B cell (primary cell): ENCODE measurements around the gene LRRC32. TPM values are rescaled to one million over a fixed set of nuclear protein-coding genes. Genes with fewer than 3 reads are reported as not detected.

Experiments
- ATAC-seq: fragments of 200-7000 bp; cut with Tn5 transposase; one replicate; pipeline ENCODE4 v1.10.0; 2021; ENCODE audit warnings: low read depth, mild to moderate bottlenecking, moderate number of reproducible peaks, moderate library complexity
- CTCF ChIA-PET: fragments of 350-600 bp; sonication (Branson Sonifier 250); formaldehyde crosslinking; loops from one replicate; lab custom pipeline; 2021; ENCODE audit warnings: antibody characterized with exemption, inconsistent platforms; lab: Charles Lee
- POLR2A ChIA-PET: fragments of 350-600 bp; sonication (Branson Sonifier 250); formaldehyde crosslinking; loops from one replicate; lab custom pipeline; 2021; ENCODE audit warnings: antibody characterized with exemption; lab: Charles Lee
- DNase-seq: peaks from one replicate; pipeline ENCODE4 v3.0.0; 2013
- H2AFZ ChIP-seq: 2 replicates; pipeline ENCODE4 v1.6.1; 2012; ENCODE audit warnings: mild to moderate bottlenecking, low read depth, low read length; ENCODE audit not compliant: insufficient read depth, poor library complexity, severe bottlenecking
- H3K27ac ChIP-seq, 2 donors: 1 replicate in 1 of 2; 2 replicates in 1 of 2; pipeline ENCODE4 v1.5.1; 2012 to 2013; ENCODE audit warnings: low read length in 2 of 2, mild to moderate bottlenecking in 2 of 2, moderate library complexity in 1 of 2
- H3K27me3 ChIP-seq, 4 experiments: fragments of 200-600 bp in 1 of 4; sonication (generic) in 1 of 4; replicated peaks in 1 of 4; 1 replicate in 2 of 4; 2 replicates in 2 of 4; pipeline versions ENCODE4 v1.6.1 to v1.7.0; 2013 to 2016; ENCODE audit warnings: low read length in 3 of 4, mild to moderate bottlenecking in 2 of 4, mixed read lengths in 1 of 4, moderate library complexity in 1 of 4; ENCODE audit not compliant: insufficient read depth in 4 of 4, control insufficient read depth in 3 of 4; ENCODE audit errors: control extremely low read depth in 1 of 4
- H3K36me3 ChIP-seq, 2 experiments: replicated peaks in 1 of 2; 1 replicate in 1 of 2; 2 replicates in 1 of 2; pipeline versions ENCODE4 v1.6.1 to v1.7.1; 2013; ENCODE audit warnings: low read length in 1 of 2; ENCODE audit not compliant: insufficient read depth in 2 of 2, control insufficient read depth in 1 of 2; ENCODE audit errors: control extremely low read depth in 1 of 2, extremely low read depth in 1 of 2
- H3K4me1 ChIP-seq, 2 donors: fragments of 200-600 bp in 1 of 2; sonication (generic) in 1 of 2; 1 replicate in 1 of 2; 2 replicates in 1 of 2; pipeline versions ENCODE4 v1.5.1 to v1.6.1; 2013 to 2017; ENCODE audit warnings: low read length in 2 of 2; ENCODE audit not compliant: control insufficient read depth in 2 of 2, insufficient read depth in 2 of 2
- H3K4me2 ChIP-seq: replicated peaks from 2 replicates; pipeline ENCODE3; 2012; ENCODE audit warnings: mild to moderate bottlenecking, low read depth, low read length; ENCODE audit not compliant: poor library complexity, severe bottlenecking
- H3K4me3 ChIP-seq, 5 experiments: fragments of 200-600 bp in 1 of 5; sonication (generic) in 1 of 5; 1 replicate in 3 of 5; 2 replicates in 2 of 5; pipeline versions ENCODE4 v1.5.1 to v1.7.0; 2011 to 2016; ENCODE audit warnings: low read length in 4 of 5, mild to moderate bottlenecking in 4 of 5, low read depth in 2 of 5, control low read depth in 1 of 5, moderate library complexity in 1 of 5; ENCODE audit not compliant: insufficient read depth in 1 of 5; ENCODE audit errors: control extremely low read depth in 1 of 5, extremely low read depth in 1 of 5
- H3K79me2 ChIP-seq: fragments of 200-600 bp; sonication (generic); one replicate; pipeline ENCODE4 v1.6.0; 2016; ENCODE audit warnings: low read length; ENCODE audit not compliant: control insufficient read depth, insufficient read depth
- H3K9ac ChIP-seq: fragments of 200-600 bp; sonication (generic); 2 replicates; pipeline ENCODE4 v1.6.1; 2017; ENCODE audit warnings: mild to moderate bottlenecking, low read length, moderate library complexity
- H3K9me3 ChIP-seq, 3 donors: one replicate each; pipeline versions ENCODE4 v1.6.1 to v1.7.1; 2013; ENCODE audit warnings: low read length in 2 of 3; ENCODE audit not compliant: control insufficient read depth in 2 of 3, insufficient read depth in 1 of 3; ENCODE audit errors: control extremely low read depth in 1 of 3
- H4K20me1 ChIP-seq: 2 replicates; pipeline ENCODE4 v1.6.0; 2012; ENCODE audit warnings: mild to moderate bottlenecking, low read length; ENCODE audit not compliant: insufficient read depth, control insufficient read depth, poor library complexity, severe bottlenecking
- H3K27ac Mint-ChIP-seq: one replicate; pipeline ENCODE4 v1.8.0; 2021; ENCODE audit warnings: mixed read lengths
- H3K27me3 Mint-ChIP-seq: one replicate; pipeline ENCODE4 v1.8.0; 2021; ENCODE audit warnings: mixed read lengths
- H3K4me1 Mint-ChIP-seq: one replicate; pipeline ENCODE4 v1.8.0; 2021; ENCODE audit warnings: mixed read lengths
- H3K4me3 Mint-ChIP-seq: one replicate; pipeline ENCODE4 v1.8.0; 2021; ENCODE audit warnings: mixed read lengths
- H3K9me3 Mint-ChIP-seq: one replicate; pipeline ENCODE4 v1.8.0; 2022; ENCODE audit warnings: mixed read lengths; ENCODE audit not compliant: insufficient read depth
- EZH2 ChIP-seq: IDR thresholded peaks from 2 replicates; pipeline ENCODE4 v1.6.1; 2012; ENCODE audit warnings: borderline replicate concordance, low read depth, mild to moderate bottlenecking, moderate library complexity, low read length; ENCODE audit not compliant: insufficient read depth, poor library complexity, severe bottlenecking
- WGBS: methylation state at CpG from one replicate; pipeline ENCODE4 v1.1.5; 2013; ENCODE audit warnings: missing lambda C conversion rate; ENCODE audit not compliant: insufficient coverage; 5-methylcytosine and 5-hydroxymethylcytosine counted together
- intact Hi-C: fragments of 100-400 bp; cut with micrococcal nuclease; formaldehyde crosslinking; loops from one replicate; pipeline ENCODE4 v1.10.0; 2022
- polyA plus RNA-seq: library from polyadenylated mRNA; depleted of rRNA; stranded (reverse); fragments of >200 nt; gene quantifications from 2 replicates; pipeline ENCODE4 v1.2.3, GENCODE V29; 2012
- total RNA-seq, 2 donors: library from RNA; stranded (reverse); fragments of 120-200 nt in 1 of 2; gene quantifications; 1 replicate in 1 of 2; 2 replicates in 1 of 2; pipeline versions ENCODE4 v1.2.3 to v1.2.4, GENCODE V29; 2013 to 2022
- TF ChIP-seq, protein P1 (sequence below): fragments of 200-600 bp; IDR thresholded peaks from one replicate; pipeline ENCODE4 v1.8.0; 2022; ENCODE audit warnings: antibody characterized with exemption, mild to moderate bottlenecking

LRRC32 gene
- total and polyA plus RNA-seq, 2 donors (not counting 1 experiment from before 2014, with no cell fraction given) = 0.60 to 1.4 TPM

DNA sequence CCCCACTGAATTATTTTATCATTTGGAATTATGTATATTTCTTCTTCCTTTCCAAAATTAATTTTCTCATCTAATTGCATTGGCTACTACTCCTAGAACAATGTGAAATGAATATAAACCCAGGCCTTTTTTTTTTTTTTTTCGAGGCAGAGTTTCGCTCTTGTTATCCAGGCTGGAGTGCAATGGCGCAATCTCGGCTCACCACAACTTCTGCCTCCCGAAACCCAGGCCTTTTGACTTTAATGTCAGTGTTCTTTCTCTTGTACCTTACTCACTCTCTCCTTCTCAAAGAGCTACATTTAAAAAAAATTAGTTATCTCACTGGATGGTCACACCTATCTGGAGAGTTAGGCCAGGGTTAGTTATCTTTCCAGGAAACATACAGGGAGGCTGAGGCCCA is 35.3 kb upstream of the LRRC32 start:
- 91% methylated on average over 4 of the region's 5 CpGs for WGBS
- H3K4me2 ChIP-seq = no peak overlapping the region
- POLR2A ChIA-PET = no interaction called here
- Mint-ChIP-seq H3K4me3 (no peak overlapping the region), H3K27ac (no peak overlapping the region), H3K9me3 (peaks cover 5% of the 10 kb centered on the region), H3K27me3 (peaks cover 14% of the 10 kb centered on the region), H3K4me1 (no peaks in the 10 kb centered on the region)
- no peaks in the 10 kb centered on the region for H3K79me2 ChIP-seq
- H2AFZ ChIP-seq = no peak overlapping the region
- no peak for TF ChIP-seq EZH2
- TF ChIP-seq, protein P1, sequence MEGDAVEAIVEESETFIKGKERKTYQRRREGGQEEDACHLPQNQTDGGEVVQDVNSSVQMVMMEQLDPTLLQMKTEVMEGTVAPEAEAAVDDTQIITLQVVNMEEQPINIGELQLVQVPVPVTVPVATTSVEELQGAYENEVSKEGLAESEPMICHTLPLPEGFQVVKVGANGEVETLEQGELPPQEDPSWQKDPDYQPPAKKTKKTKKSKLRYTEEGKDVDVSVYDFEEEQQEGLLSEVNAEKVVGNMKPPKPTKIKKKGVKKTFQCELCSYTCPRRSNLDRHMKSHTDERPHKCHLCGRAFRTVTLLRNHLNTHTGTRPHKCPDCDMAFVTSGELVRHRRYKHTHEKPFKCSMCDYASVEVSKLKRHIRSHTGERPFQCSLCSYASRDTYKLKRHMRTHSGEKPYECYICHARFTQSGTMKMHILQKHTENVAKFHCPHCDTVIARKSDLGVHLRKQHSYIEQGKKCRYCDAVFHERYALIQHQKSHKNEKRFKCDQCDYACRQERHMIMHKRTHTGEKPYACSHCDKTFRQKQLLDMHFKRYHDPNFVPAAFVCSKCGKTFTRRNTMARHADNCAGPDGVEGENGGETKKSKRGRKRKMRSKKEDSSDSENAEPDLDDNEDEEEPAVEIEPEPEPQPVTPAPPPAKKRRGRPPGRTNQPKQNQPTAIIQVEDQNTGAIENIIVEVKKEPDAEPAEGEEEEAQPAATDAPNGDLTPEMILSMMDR = no peak
- H3K9me3 ChIP-seq = peaks cover 0 to 3% (median 0%) of the 10 kb centered on the region in 3 donors
- H3K27me3 ChIP-seq = peaks cover 0 to 14% (median 0%) of the 10 kb centered on the region in 4 experiments
- no peaks in the 10 kb centered on the region for H3K4me1 ChIP-seq
- no peak overlapping the region for H3K4me3 ChIP-seq
- no peak overlapping the region for H3K9ac ChIP-seq
- ATAC-seq = no peak
- no peaks in the 10 kb centered on the region for H3K36me3 ChIP-seq
- no peak for DNase-seq
- CTCF ChIA-PET = no interaction called here
- H3K27ac ChIP-seq = no peak overlapping the region
- intact Hi-C loops = no loop called here
- no peaks in the 10 kb centered on the region for H4K20me1 ChIP-seq

DNA sequence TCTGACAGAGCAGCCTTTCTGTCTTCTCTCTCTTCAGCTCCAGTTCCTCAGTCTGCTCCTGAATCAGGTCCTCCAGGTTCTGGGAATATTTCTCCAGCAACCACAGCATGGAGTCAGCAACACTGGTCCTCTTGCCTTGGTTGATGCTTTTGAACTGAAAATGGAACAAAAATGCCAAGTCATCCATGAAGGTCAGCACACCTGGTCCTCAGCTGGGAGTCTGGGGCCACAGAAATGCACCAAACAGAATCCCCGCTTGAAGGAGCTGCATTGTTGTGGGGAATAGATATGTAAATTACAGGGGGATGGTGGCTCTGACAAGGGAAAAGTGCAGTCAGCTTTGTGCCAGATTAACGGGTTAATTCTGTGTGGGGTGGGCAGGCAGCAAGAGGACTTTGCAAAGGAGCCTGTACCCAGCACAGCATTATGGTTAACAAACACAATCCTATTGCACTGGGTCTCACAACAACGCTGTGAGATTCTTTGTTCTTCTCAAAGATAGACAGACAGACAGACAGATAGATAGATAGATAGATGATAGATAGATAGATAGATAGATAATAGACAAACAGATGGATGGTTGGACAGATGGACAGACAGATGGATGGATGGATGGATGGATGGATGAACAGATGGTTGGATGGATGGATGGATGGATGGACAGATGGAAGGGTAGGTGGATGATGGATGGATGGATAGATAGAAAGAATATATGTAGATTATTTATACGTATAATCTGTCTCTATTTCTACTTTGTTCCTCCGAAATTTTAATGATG is 33.8 kb upstream of the LRRC32 start:
- H3K27ac ChIP-seq = no peak overlapping the region
- no peaks in the 10 kb centered on the region for H4K20me1 ChIP-seq
- intact Hi-C loops = no loop called here
- no peak overlapping the region for H3K4me2 ChIP-seq
- WGBS = 91% methylated on average over 1 of the region's 5 CpGs
- H3K79me2 ChIP-seq = no peaks in the 10 kb centered on the region
- H3K9me3 ChIP-seq = peaks cover 0 to 3% (median 0%) of the 10 kb centered on the region in 3 donors
- H3K27ac Mint-ChIP-seq = no peak overlapping the region
- ATAC-seq = no peak
- no peaks in the 10 kb centered on the region for H3K4me1 Mint-ChIP-seq
- no peak overlapping the region for H3K9ac ChIP-seq
- H3K36me3 ChIP-seq = no peaks in the 10 kb centered on the region
- no peak overlapping the region for H3K4me3 ChIP-seq
- peaks cover 0 to 20% (median 2%) of the 10 kb centered on the region in 4 experiments for H3K27me3 ChIP-seq
- TF ChIP-seq, protein P1 = no peak
- TF ChIP-seq EZH2 = no peak
- no peak overlapping the region for H3K4me3 Mint-ChIP-seq
- ChIA-PET POLR2A (no interaction called here), CTCF (no interaction called here)
- peaks cover 23% of the 10 kb centered on the region for H3K27me3 Mint-ChIP-seq
- peaks cover 5% of the 10 kb centered on the region for H3K9me3 Mint-ChIP-seq
- no peak overlapping the region for H2AFZ ChIP-seq
- H3K4me1 ChIP-seq = no peaks in the 10 kb centered on the region
- no peak for DNase-seq
